H1 (cell line): ENCODE results near the gene SYT13. TPM values are rescaled to one million over a fixed set of nuclear protein-coding genes. Genes with fewer than 3 reads are reported as not detected.

Experiments used
- CTCF ChIA-PET: fragments of 300-600 bp; sonication (Branson Sonifier 250); formaldehyde crosslinking; loops from one replicate; lab custom pipeline; 2021; ENCODE audit not compliant: partially characterized antibody; lab: Charles Lee
- POLR2A ChIA-PET: fragments of 300-600 bp; sonication (Branson Sonifier 250); formaldehyde crosslinking; loops from one replicate; lab custom pipeline; 2021; ENCODE audit warnings: inconsistent platforms; ENCODE audit not compliant: partially characterized antibody; lab: Charles Lee
- DNase-seq, 2 experiments: peaks; one replicate each; pipeline versions ENCODE4 v3.0.0 to v3.0.0-alpha.2; 2010 to 2022; ENCODE audit warnings: low spot score in 2 of 2, low read depth in 1 of 2, mixed read lengths in 1 of 2
- FAIRE-seq: peaks from 2 replicates; lab custom pipeline; 2011; peaks lifted over from hg19 to GRCh38; lab: Jason Lieb, UNC
- H2AFZ ChIP-seq: 2 replicates; pipeline ENCODE4 v1.8.1; 2012; ENCODE audit warnings: low read length, inconsistent platforms
- H2AK5ac ChIP-seq: 2 replicates; pipeline ENCODE4 v1.6.1; 2013; ENCODE audit warnings: low read depth, low read length
- H2BK120ac ChIP-seq: replicated peaks from 2 replicates; pipeline ENCODE3; 2013; ENCODE audit warnings: low read depth, low read length, inconsistent platforms
- H2BK12ac ChIP-seq: 2 replicates; pipeline ENCODE4 v1.6.1; 2013; ENCODE audit warnings: low read depth, low read length
- H2BK15ac ChIP-seq: 2 replicates; pipeline ENCODE4 v1.6.1; 2013; ENCODE audit warnings: low read length
- H2BK20ac ChIP-seq: 2 replicates; pipeline ENCODE4 v1.6.1; 2013; ENCODE audit warnings: low read length
- H2BK5ac ChIP-seq: 2 replicates; pipeline ENCODE4 v1.6.1; 2013; ENCODE audit warnings: low read depth, low read length
- H3K14ac ChIP-seq: 2 replicates; pipeline ENCODE4 v1.6.1; 2013; ENCODE audit warnings: inconsistent platforms; ENCODE audit not compliant: insufficient read length
- H3K18ac ChIP-seq: 2 replicates; pipeline ENCODE4 v1.6.1; 2013; ENCODE audit warnings: low read length; ENCODE audit errors: extremely low read depth
- H3K23ac ChIP-seq: 2 replicates; pipeline ENCODE4 v1.6.1; 2013; ENCODE audit warnings: inconsistent platforms; ENCODE audit not compliant: insufficient read length
- H3K23me2 ChIP-seq: 2 replicates; pipeline ENCODE4 v1.6.1; 2013; ENCODE audit warnings: low read depth, low read length
- H3K27ac ChIP-seq: 2 replicates; pipeline ENCODE4 v1.6.1; 2011; ENCODE audit warnings: low read depth, low read length, inconsistent platforms
- H3K27me3 ChIP-seq, 4 experiments: replicated peaks in 1 of 4; 1 replicate in 1 of 4; 2 replicates in 3 of 4; pipeline versions ENCODE4 v1.6.1 to v1.8.1; 2011 to 2013; ENCODE audit warnings: low read length in 3 of 4, mild to moderate bottlenecking in 3 of 4, inconsistent platforms in 2 of 4, mixed read lengths in 2 of 4, moderate library complexity in 1 of 4; ENCODE audit not compliant: control insufficient read depth in 3 of 4, insufficient read depth in 3 of 4; ENCODE audit errors: extremely low read depth in 1 of 4
- H3K36me3 ChIP-seq, 4 experiments: 2 replicates each; pipeline versions ENCODE4 v1.6.1 to v1.8.1; 2011 to 2013; ENCODE audit warnings: mild to moderate bottlenecking in 4 of 4, low read length in 3 of 4, moderate library complexity in 2 of 4, control low read depth in 1 of 4, inconsistent platforms in 1 of 4; ENCODE audit not compliant: insufficient read depth in 4 of 4, control insufficient read depth in 2 of 4
- H3K4ac ChIP-seq: replicated peaks from 2 replicates; pipeline ENCODE3; 2013; ENCODE audit warnings: low read length, low read depth, mixed read lengths, inconsistent platforms; ENCODE audit not compliant: insufficient read length
- H3K4me1 ChIP-seq, 4 experiments: replicated peaks in 1 of 4; 1 replicate in 1 of 4; 2 replicates in 3 of 4; pipeline versions ENCODE4 v1.6.1 to v1.8.1; 2011 to 2013; ENCODE audit warnings: low read length in 3 of 4, inconsistent platforms in 2 of 4, mixed read lengths in 1 of 4; ENCODE audit not compliant: insufficient read depth in 4 of 4, control insufficient read depth in 3 of 4
- H3K4me2 ChIP-seq, 2 experiments: 2 replicates each; pipeline versions ENCODE4 v1.6.1 to v1.8.1; 2011 to 2013; ENCODE audit warnings: low read depth in 2 of 2, low read length in 2 of 2, control low read depth in 1 of 2, inconsistent platforms in 1 of 2, mild to moderate bottlenecking in 1 of 2; ENCODE audit not compliant: insufficient read depth in 1 of 2
- H3K4me3 ChIP-seq, 4 experiments: fragments of 200-600, 300-600 bp in 1 of 4; sonication (generic), shearing (Covaris generic), sonication (Bioruptor Twin) in 1 of 4; 2 replicates each; pipeline versions ENCODE4 v1.5.1 to v1.8.1; 2011 to 2016; ENCODE audit warnings: low read length in 4 of 4, low read depth in 3 of 4, control low read depth in 2 of 4, inconsistent platforms in 2 of 4, mild to moderate bottlenecking in 2 of 4, mixed read lengths in 1 of 4, moderate library complexity in 1 of 4; ENCODE audit not compliant: insufficient read depth in 2 of 4; ENCODE audit errors: extremely low read depth in 1 of 4
- H3K56ac ChIP-seq: replicated peaks from 2 replicates; pipeline ENCODE3; 2013; ENCODE audit warnings: low read depth, mild to moderate bottlenecking, mixed read lengths, low read length, inconsistent platforms; ENCODE audit not compliant: insufficient read length
- H3K79me1 ChIP-seq: 2 replicates; pipeline ENCODE4 v1.6.1; 2013; ENCODE audit warnings: low read depth, low read length, control low read depth
- H3K79me2 ChIP-seq, 2 experiments: 2 replicates each; pipeline versions ENCODE4 v1.6.1 to v1.8.1; 2012 to 2013; ENCODE audit warnings: low read length in 2 of 2, mild to moderate bottlenecking in 2 of 2, inconsistent platforms in 1 of 2; ENCODE audit not compliant: insufficient read depth in 2 of 2, control insufficient read depth in 1 of 2
- H3K9ac ChIP-seq, 4 experiments: replicated peaks in 1 of 4; 1 replicate in 1 of 4; 2 replicates in 3 of 4; pipeline versions ENCODE4 v1.6.1 to v1.8.1; 2011 to 2013; ENCODE audit warnings: low read depth in 3 of 4, low read length in 3 of 4, control low read depth in 2 of 4, mild to moderate bottlenecking in 2 of 4, moderate library complexity in 2 of 4, inconsistent platforms in 1 of 4; ENCODE audit errors: extremely low read depth in 1 of 4
- H3K9me3 ChIP-seq, 2 experiments: 2 replicates each; pipeline versions ENCODE4 v1.6.1 to v1.8.1; 2012 to 2013; ENCODE audit warnings: mild to moderate bottlenecking in 2 of 2, moderate library complexity in 2 of 2, control low read depth in 1 of 2, inconsistent platforms in 1 of 2, low read depth in 1 of 2, low read length in 1 of 2, mixed read lengths in 1 of 2; ENCODE audit not compliant: insufficient read depth in 2 of 2
- H4K20me1 ChIP-seq, 2 experiments: replicated peaks in 1 of 2; 2 replicates each; pipeline versions ENCODE3 to v1.8.1; 2011 to 2013; ENCODE audit warnings: inconsistent platforms in 2 of 2, low read length in 2 of 2, mild to moderate bottlenecking in 1 of 2; ENCODE audit not compliant: insufficient read depth in 2 of 2, control insufficient read depth in 1 of 2
- H4K5ac ChIP-seq: 2 replicates; pipeline ENCODE4 v1.6.1; 2013; ENCODE audit warnings: low read length, low read depth, mixed read lengths, inconsistent platforms; ENCODE audit not compliant: insufficient read length
- H4K8ac ChIP-seq: 2 replicates; pipeline ENCODE4 v1.8.0; 2013; ENCODE audit warnings: mild to moderate bottlenecking, moderate library complexity, low read length, inconsistent platforms; ENCODE audit not compliant: insufficient read depth; ENCODE audit errors: extremely low read depth
- H4K91ac ChIP-seq: replicated peaks from 2 replicates; pipeline ENCODE3; 2013; ENCODE audit warnings: low read length, mixed read lengths, inconsistent platforms; ENCODE audit not compliant: insufficient read length
- HDAC2 ChIP-seq, 2 experiments: fragments of 300-600 bp in 1 of 2; sonication (generic) in 1 of 2; IDR thresholded peaks; 2 replicates each; pipeline ENCODE4 v1.6.1; 2011 to 2012; ENCODE audit warnings: low read depth in 2 of 2, low read length in 2 of 2, mild to moderate bottlenecking in 2 of 2, moderate library complexity in 2 of 2, borderline replicate concordance in 1 of 2, inconsistent platforms in 1 of 2
- WGBS, 2 experiments: shearing (Covaris generic) in 1 of 2; methylation state at CpG; one replicate each; pipeline versions ENCODE4 v1.1.6 to v1.1.7; 2013 to 2015; ENCODE audit warnings: low lambda C conversion rate in 2 of 2, mixed read lengths in 2 of 2, inconsistent platforms in 1 of 2, low coverage in 1 of 2, missing lambda C conversion rate in 1 of 2; ENCODE audit not compliant: insufficient replicate concordance in 2 of 2, insufficient coverage in 1 of 2, insufficient read length in 1 of 2; ENCODE audit errors: extremely low coverage in 1 of 2, missing lambda C conversion rate in 1 of 2; 5-methylcytosine and 5-hydroxymethylcytosine counted together
- polyA plus RNA-seq, 7 experiments: library from polyadenylated mRNA; depleted of rRNA in 3 of 7; stranded (reverse) in 5 of 7; unstranded in 2 of 7; fragments of >200 nt in 5 of 7; fragments of 200-250 nt in 2 of 7; gene quantifications; 1 replicate in 5 of 7; 2 replicates in 1 of 7; 4 replicates in 1 of 7; pipeline versions ENCODE4 v1.2.1 to v1.2.3, GENCODE V29; 2011 to 2013; ENCODE audit warnings: missing spikeins in 2 of 7, mixed read lengths in 2 of 7
- total RNA-seq: library from RNA; stranded (reverse); fragmentation: NEBNext Ultra II Directional; extraction: Animal tissue kit (Norgen Biotek cat#: 25700); gene quantifications from 2 replicates; pipeline ENCODE4 v1.2.1, GENCODE V29; 2021
- TF ChIP-seq, protein P1 (sequence below): IDR thresholded peaks from 2 replicates; pipeline ENCODE4 v1.6.1; 2012; ENCODE audit warnings: inconsistent platforms
- TF ChIP-seq, protein P2 (sequence below): IDR thresholded peaks from 2 replicates; pipeline ENCODE4 v1.6.1; 2011; ENCODE audit warnings: low read depth, mild to moderate bottlenecking, low read length; ENCODE audit not compliant: insufficient read depth

The SYT13 gene
- total and polyA plus RNA-seq, 2 of the 8 experiments (the other 6 are each of a cell fraction or from before 2014, with no cell fraction given) = 4.8 to 13.2 TPM

DNA sequence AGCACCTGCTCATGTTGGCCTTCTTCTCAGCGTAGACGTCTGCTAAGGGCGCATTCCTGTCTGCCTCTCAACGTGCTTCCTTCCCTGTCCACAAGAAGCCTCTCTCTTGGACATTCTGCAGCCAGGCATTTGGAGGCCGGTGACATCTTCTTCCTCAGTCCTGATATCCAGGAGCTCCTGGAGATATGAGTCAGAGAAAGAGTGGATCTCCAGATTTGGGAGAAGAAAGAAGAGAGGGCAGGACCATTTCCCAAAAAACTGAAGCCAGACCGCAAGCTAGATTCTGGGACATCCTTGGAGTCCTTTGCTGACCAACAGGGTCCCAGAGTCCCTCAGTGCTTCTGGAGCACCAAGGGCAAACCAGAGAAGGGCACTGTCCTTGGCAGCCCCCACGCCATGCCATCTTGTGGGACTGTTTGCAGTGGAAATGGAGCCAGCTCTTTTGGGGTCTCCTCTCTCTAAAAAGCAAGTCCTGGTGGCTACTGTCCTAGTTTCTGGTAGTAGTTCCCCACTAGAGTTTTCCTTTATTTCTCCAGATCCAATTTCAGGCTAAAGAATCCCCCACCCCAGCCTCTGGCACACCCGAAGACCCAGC lies 36.1 kb upstream of the SYT13 start:
- TF ChIP-seq, protein P1, sequence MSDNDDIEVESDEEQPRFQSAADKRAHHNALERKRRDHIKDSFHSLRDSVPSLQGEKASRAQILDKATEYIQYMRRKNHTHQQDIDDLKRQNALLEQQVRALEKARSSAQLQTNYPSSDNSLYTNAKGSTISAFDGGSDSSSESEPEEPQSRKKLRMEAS = no peak
- TF ChIP-seq HDAC2 (IDR thresholded peaks at IDR 0.05; ENCODE audit: borderline replicate concordance in 1 of 2, low read depth in 2 of 2, low read length in 2 of 2) = no peak
- TF ChIP-seq, protein P2, sequence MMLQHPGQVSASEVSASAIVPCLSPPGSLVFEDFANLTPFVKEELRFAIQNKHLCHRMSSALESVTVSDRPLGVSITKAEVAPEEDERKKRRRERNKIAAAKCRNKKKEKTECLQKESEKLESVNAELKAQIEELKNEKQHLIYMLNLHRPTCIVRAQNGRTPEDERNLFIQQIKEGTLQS = no peak
- Histone ChIP-seq H3K27ac (no peak overlapping the region), H3K9ac (no peak overlapping the region), H3K36me3 (no peaks in the 10 kb centered on the region), H2BK5ac (no peak overlapping the region), H3K4me1 (no peaks in the 10 kb centered on the region; a peak in 1 of 7 replicates), H3K14ac (no peak overlapping the region), H3K23me2 (no peaks in the 10 kb centered on the region), H2BK15ac (no peak overlapping the region), H3K79me1 (no peaks in the 10 kb centered on the region), H4K8ac (no peak overlapping the region), H3K27me3 (peaks cover 0 to 2% (median 0%) of the 10 kb centered on the region in 4 experiments; a peak in 1 of 7 replicates), H3K9me3 (no peaks in the 10 kb centered on the region; a peak in 1 of 4 replicates), H3K18ac (no peak overlapping the region), H2BK20ac (no peak overlapping the region), H3K4me3 (no peak overlapping the region), H3K23ac (no peak overlapping the region), H2AK5ac (no peak overlapping the region), H4K5ac (no peak overlapping the region), H3K56ac (no peak overlapping the region), H2AFZ (no peak overlapping the region), H2BK12ac (no peak overlapping the region), H4K20me1 (no peaks in the 10 kb centered on the region), H3K4ac (no peak overlapping the region), H2BK120ac (no peak overlapping the region), H3K79me2 (no peaks in the 10 kb centered on the region), H4K91ac (no peak overlapping the region), H3K4me2 (no peak overlapping the region)
- FAIRE-seq (no peak), DNase-seq (no peak)
- CTCF ChIA-PET = interaction anchor here (0.9 to 2.2 kb wide), 6 partner anchors 10 to 212 kb away, joined by 3 to 7 read pairs (median 4); no protein-coding TSS in a partner anchor
- POLR2A ChIA-PET = no interaction called here
- WGBS, 2 experiments = 81% methylated on average over 8 of the region's 8 CpGs; no CpG with 5 or more reads in 1 of the 2 experiments
